ENCODE results near the gene CYP3A4. TPM values are rescaled to one million over a fixed set of nuclear protein-coding genes. Genes with fewer than 3 reads are reported as not detected.

CYP3A4 gene
- 0.10 TPM in 1 of 5 replicates, not detected in the others for total RNA-seq (2022; extraction: Qiagen RNA extraction; ENCODE audit: low read depth)

GRCh38 chr7:99784007-99784406, at the start of gene CYP3A4:
Gene CYP3A4 (minus strand): TSS chr7:99784184. CDS start chr7:99784081, 103 bp downstream.

GRCh38 chr7:99734987-99735386, 49.0 kb downstream of the CYP3A4 start, which contains the start of gene CYP3A7:
Gene CYP3A7 (minus strand): TSS chr7:99735196. CDS start chr7:99735093, 103 bp downstream.

Other genes with a start within 250 kb of the CYP3A4 start
- 4.2 to 8.0 TPM (median 6.6 TPM) in 5 replicates for gene FAM200A, start 232.1 kb downstream of the CYP3A4 start, total RNA-seq (2022; extraction: Qiagen RNA extraction; ENCODE audit: low read depth)
- 47.4 to 59.2 TPM (median 58.5 TPM) in 5 replicates for gene ZNF655, start 225.5 kb downstream of the CYP3A4 start, total RNA-seq (2022; extraction: Qiagen RNA extraction; ENCODE audit: low read depth)
- gene TMEM225B, start 185.9 kb downstream of the CYP3A4 start, total RNA-seq (2022; extraction: Qiagen RNA extraction; ENCODE audit: low read depth) = 0.59 to 0.94 TPM (median 0.87 TPM) in 5 replicates
- gene ZSCAN25, start 167.2 kb downstream of the CYP3A4 start, total RNA-seq (2022; extraction: Qiagen RNA extraction; ENCODE audit: low read depth) = 8.2 to 9.1 TPM (median 8.5 TPM) in 5 replicates
- gene CYP3A5, start 104.2 kb downstream of the CYP3A4 start, total RNA-seq (2022; extraction: Qiagen RNA extraction; ENCODE audit: low read depth) = 1.1 to 1.6 TPM (median 1.5 TPM) in 5 replicates
- gene CYP3A7, start 49.0 kb downstream of the CYP3A4 start, total RNA-seq (2022; extraction: Qiagen RNA extraction; ENCODE audit: low read depth) = not detected in 5 replicates
- gene CYP3A43, start 43.8 kb upstream of the CYP3A4 start, total RNA-seq (2022; extraction: Qiagen RNA extraction; ENCODE audit: low read depth) = not detected in 5 replicates
- gene OR2AE1, start 92.8 kb upstream of the CYP3A4 start, total RNA-seq (2022; extraction: Qiagen RNA extraction; ENCODE audit: low read depth) = not detected in 5 replicates
- 20.5 to 27.9 TPM (median 26.3 TPM) in 5 replicates for gene TRIM4, start 135.3 kb upstream of the CYP3A4 start, total RNA-seq (2022; extraction: Qiagen RNA extraction; ENCODE audit: low read depth)
- 0.14 to 0.31 TPM (median 0.21 TPM) in 4 of 5 replicates, not detected in the other for gene GJC3, start 145.4 kb upstream of the CYP3A4 start, total RNA-seq (2022; extraction: Qiagen RNA extraction; ENCODE audit: low read depth)
- gene AZGP1, start 191.8 kb upstream of the CYP3A4 start, total RNA-seq (2022; extraction: Qiagen RNA extraction; ENCODE audit: low read depth) = 0.27 TPM in 1 of 5 replicates, not detected in the others
- gene ZKSCAN1, start 231.4 kb upstream of the CYP3A4 start, total RNA-seq (2022; extraction: Qiagen RNA extraction; ENCODE audit: low read depth) = 6.1 to 9.9 TPM (median 9.2 TPM) in 5 replicates